GM18517 (cell line): ENCODE measurements around the gene DUSP18.
"Not testable (repeated sequence)": the region's sequence is repeated elsewhere in the genome, so short reads cannot be mapped to it uniquely, and the experiment has no call there.

ENCODE experiments used
- ATAC-seq: cut with Tn5 transposase; IDR thresholded peaks from one replicate; pipeline ENCODE4 v1.9.1; 2021; ENCODE audit warnings: mild to moderate bottlenecking, moderate library complexity; ENCODE audit not compliant: unreplicated experiment

The DUSP18 gene

GRCh38 chr22:30679895-30680690 lies 12.4 kb upstream of the DUSP18 start:
- not testable (repeated sequence) for ATAC-seq

- not testable (repeated sequence) for ATAC-seq
Observed at GRCh38 chr22:30676565-30676964, 8.9 kb upstream of the DUSP18 start.

GRCh38 chr22:30675436-30675835 lies 7.8 kb upstream of the DUSP18 start:
- ATAC-seq: no peak

- ATAC-seq: no peak
Observed at GRCh38 chr22:30674482-30674881, 6.8 kb upstream of the DUSP18 start.

GRCh38 chr22:30673136-30673535 lies 5.5 kb upstream of the DUSP18 start:
- no peak for ATAC-seq

- ATAC-seq: no peak
Observed at GRCh38 chr22:30671071-30671470, 3.4 kb upstream of the DUSP18 start.

- no peak for ATAC-seq
Observed at GRCh38 chr22:30668386-30668710, 673 bp upstream of the DUSP18 start.

GRCh38 chr22:30667107-30667493 lies 575 bp downstream of the DUSP18 start:
- no peak for ATAC-seq

- ATAC-seq: no peak
Observed at GRCh38 chr22:30665786-30666185, 1.9 kb downstream of the DUSP18 start.

- no peak for ATAC-seq
Observed at GRCh38 chr22:30665266-30665665, 2.4 kb downstream of the DUSP18 start.

GRCh38 chr22:30664798-30665197 lies 2.9 kb downstream of the DUSP18 start:
- ATAC-seq: no peak

GRCh38 chr22:30662040-30662439 lies 5.6 kb downstream of the DUSP18 start:
- ATAC-seq: no peak

- ATAC-seq: no peak
Observed at GRCh38 chr22:30655532-30655931, 12.1 kb downstream of the DUSP18 start.

- no peak for ATAC-seq
Observed at GRCh38 chr22:30654361-30654760, 13.3 kb downstream of the DUSP18 start.

GRCh38 chr22:30652852-30653251 lies 14.8 kb downstream of the DUSP18 start:
- no peak for ATAC-seq

- no peak for ATAC-seq
Observed at GRCh38 chr22:30650508-30651116, 17.1 kb downstream of the DUSP18 start.

- no peak for ATAC-seq
Observed at GRCh38 chr22:30649430-30650007, 18.2 kb downstream of the DUSP18 start.

- ATAC-seq: no peak
Observed at GRCh38 chr22:30648825-30649224, 18.9 kb downstream of the DUSP18 start.

- ATAC-seq: no peak
Observed at GRCh38 chr22:30647536-30647935, 20.1 kb downstream of the DUSP18 start.

GRCh38 chr22:30646518-30647160 lies 21.0 kb downstream of the DUSP18 start:
- no peak for ATAC-seq

GRCh38 chr22:30643055-30643875 lies 24.4 kb downstream of the DUSP18 start:
- no peak for ATAC-seq
